ENCODE results near the gene TTC7B. TPM values are rescaled to one million over a fixed set of nuclear protein-coding genes. Genes with fewer than 3 reads are reported as not detected.

TTC7B gene
- total and polyA plus RNA-seq, 9 of the 15 experiments (the other 6 are each of a cell fraction or from before 2014, with no cell fraction given), result 2.2 to 77.2 (median 36.7) TPM

- TF ChIP-seq, protein P1, sequence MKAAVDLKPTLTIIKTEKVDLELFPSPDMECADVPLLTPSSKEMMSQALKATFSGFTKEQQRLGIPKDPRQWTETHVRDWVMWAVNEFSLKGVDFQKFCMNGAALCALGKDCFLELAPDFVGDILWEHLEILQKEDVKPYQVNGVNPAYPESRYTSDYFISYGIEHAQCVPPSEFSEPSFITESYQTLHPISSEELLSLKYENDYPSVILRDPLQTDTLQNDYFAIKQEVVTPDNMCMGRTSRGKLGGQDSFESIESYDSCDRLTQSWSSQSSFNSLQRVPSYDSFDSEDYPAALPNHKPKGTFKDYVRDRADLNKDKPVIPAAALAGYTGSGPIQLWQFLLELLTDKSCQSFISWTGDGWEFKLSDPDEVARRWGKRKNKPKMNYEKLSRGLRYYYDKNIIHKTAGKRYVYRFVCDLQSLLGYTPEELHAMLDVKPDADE (conservative IDR thresholded peaks at IDR 0.05; ENCODE audit: control insufficient read depth, low read depth, low read length), result no peak
- TF ChIP-seq XRCC3 (IDR thresholded peaks at IDR 0.05) (no peak), MTF1 (CRISPR knock-in tag; IDR thresholded peaks at IDR 0.05; ENCODE audit: borderline replicate concordance) (no peak), TAF1 (IDR thresholded peaks at IDR 0.05; ENCODE audit: control insufficient read depth, extremely low read depth, insufficient read depth, low read length, severe bottlenecking) (no peak), HNRNPH1 (optimal IDR thresholded peaks at IDR 0.05; ENCODE audit: low read depth, low read length) (no peak)
Observed at GRCh38 chr14:90576581-90576980, 239.6 kb downstream of the TTC7B start (continued).

- H3K9me3 ChIP-seq (replicated peaks; ENCODE audit: control insufficient read depth, insufficient read depth, low read depth, low read length), result no peaks in the 10 kb centered on the region
- POLR2A ChIA-PET, result interaction anchor here (1.4 kb wide), 1 partner anchor 10 kb away, joined by 3 read pairs; no protein-coding TSS in a partner anchor
- H3K27me3 ChIP-seq (ENCODE audit: control insufficient read depth in 2 of 2, insufficient read depth in 2 of 2, low read length in 2 of 2), result no peaks in the 10 kb centered on the region
- in situ Hi-C loops (cut with MboI) (no loop called here), intact Hi-C loops (cut with micrococcal nuclease) (no loop called here)
- CTCF ChIA-PET (ENCODE audit: low intra/inter-chr PET ratio), result no interaction called here
- H3K9me1 ChIP-seq (ENCODE audit: control insufficient read depth, insufficient read depth, low read length), result no peaks in the 10 kb centered on the region
- H3K36me3 ChIP-seq (ENCODE audit: control insufficient read depth, insufficient read depth, low read length), result peaks cover 25% of the 10 kb centered on the region; the same call in 2 of the 3 replicates
- peaks cover 22 to 55% of the 10 kb centered on the region in 2 experiments; a peak in 4 of 5 replicates for H3K4me1 ChIP-seq (replicated peaks in 1 of 2; ENCODE audit: control insufficient read depth in 2 of 2, insufficient read depth in 2 of 2, low read length in 2 of 2)
- H2AFZ ChIP-seq (ENCODE audit: low read depth, low read length), result no peak overlapping the region
- H3K27ac ChIP-seq (ENCODE audit: extremely low read depth, low read depth, low read length), result no peak overlapping the region
- ATAC-seq (no peak), DNase-seq (ENCODE audit: extremely low read depth in 1 of 4, low spot score in 3 of 4) (no peak), FAIRE-seq (no peak)
- no TSS peak for BruUV-seq (replicated peaks)
- WGBS (ENCODE audit: insufficient coverage, low coverage, missing lambda C conversion rate), result 84% methylated on average over 5 of the region's 7 CpGs
- no peak overlapping the region for H3K4me3 ChIP-seq
- no peak overlapping the region for H3K9ac ChIP-seq (ENCODE audit: insufficient read depth in 1 of 2, low read depth in 2 of 2, low read length in 2 of 2)
- H3K79me2 ChIP-seq (ENCODE audit: control insufficient read depth, insufficient read depth, low read length), result no peaks in the 10 kb centered on the region
- H3K4me2 ChIP-seq (ENCODE audit: insufficient read depth, low read length), result no peak overlapping the region
- peaks cover 11% of the 10 kb centered on the region; the same call in 1 of the 2 replicates for H4K20me1 ChIP-seq (replicated peaks; ENCODE audit: control insufficient read depth, insufficient read depth, low read length)
- TF ChIP-seq SNIP1 (IDR thresholded peaks at IDR 0.05; ENCODE audit: low read depth) (no peak), ELF2 (CRISPR knock-in tag; IDR thresholded peaks at IDR 0.05) (no peak), RBM15 (IDR thresholded peaks at IDR 0.05; ENCODE audit: insufficient read depth, low read length) (no peak), ZNF134 (CRISPR knock-in tag; conservative IDR thresholded peaks at IDR 0.05) (no peak)
- TF ChIP-seq, protein P2, sequence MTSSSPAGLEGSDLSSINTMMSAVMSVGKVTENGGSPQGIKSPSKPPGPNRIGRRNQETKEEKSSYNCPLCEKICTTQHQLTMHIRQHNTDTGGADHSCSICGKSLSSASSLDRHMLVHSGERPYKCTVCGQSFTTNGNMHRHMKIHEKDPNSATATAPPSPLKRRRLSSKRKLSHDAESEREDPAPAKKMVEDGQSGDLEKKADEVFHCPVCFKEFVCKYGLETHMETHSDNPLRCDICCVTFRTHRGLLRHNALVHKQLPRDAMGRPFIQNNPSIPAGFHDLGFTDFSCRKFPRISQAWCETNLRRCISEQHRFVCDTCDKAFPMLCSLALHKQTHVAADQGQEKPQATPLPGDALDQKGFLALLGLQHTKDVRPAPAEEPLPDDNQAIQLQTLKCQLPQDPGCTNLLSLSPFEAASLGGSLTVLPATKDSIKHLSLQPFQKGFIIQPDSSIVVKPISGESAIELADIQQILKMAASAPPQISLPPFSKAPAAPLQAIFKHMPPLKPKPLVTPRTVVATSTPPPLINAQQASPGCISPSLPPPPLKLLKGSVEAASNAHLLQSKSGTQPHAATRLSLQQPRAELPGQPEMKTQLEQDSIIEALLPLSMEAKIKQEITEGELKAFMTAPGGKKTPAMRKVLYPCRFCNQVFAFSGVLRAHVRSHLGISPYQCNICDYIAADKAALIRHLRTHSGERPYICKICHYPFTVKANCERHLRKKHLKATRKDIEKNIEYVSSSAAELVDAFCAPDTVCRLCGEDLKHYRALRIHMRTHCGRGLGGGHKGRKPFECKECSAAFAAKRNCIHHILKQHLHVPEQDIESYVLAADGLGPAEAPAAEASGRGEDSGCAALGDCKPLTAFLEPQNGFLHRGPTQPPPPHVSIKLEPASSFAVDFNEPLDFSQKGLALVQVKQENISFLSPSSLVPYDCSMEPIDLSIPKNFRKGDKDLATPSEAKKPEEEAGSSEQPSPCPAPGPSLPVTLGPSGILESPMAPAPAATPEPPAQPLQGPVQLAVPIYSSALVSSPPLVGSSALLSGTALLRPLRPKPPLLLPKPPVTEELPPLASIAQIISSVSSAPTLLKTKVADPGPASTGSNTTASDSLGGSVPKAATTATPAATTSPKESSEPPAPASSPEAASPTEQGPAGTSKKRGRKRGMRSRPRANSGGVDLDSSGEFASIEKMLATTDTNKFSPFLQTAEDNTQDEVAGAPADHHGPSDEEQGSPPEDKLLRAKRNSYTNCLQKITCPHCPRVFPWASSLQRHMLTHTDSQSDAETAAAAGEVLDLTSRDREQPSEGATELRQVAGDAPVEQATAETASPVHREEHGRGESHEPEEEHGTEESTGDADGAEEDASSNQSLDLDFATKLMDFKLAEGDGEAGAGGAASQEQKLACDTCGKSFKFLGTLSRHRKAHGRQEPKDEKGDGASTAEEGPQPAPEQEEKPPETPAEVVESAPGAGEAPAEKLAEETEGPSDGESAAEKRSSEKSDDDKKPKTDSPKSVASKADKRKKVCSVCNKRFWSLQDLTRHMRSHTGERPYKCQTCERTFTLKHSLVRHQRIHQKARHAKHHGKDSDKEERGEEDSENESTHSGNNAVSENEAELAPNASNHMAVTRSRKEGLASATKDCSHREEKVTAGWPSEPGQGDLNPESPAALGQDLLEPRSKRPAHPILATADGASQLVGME (CRISPR knock-in tag; IDR thresholded peaks at IDR 0.05), result no peak
- TF ChIP-seq, protein P3, sequence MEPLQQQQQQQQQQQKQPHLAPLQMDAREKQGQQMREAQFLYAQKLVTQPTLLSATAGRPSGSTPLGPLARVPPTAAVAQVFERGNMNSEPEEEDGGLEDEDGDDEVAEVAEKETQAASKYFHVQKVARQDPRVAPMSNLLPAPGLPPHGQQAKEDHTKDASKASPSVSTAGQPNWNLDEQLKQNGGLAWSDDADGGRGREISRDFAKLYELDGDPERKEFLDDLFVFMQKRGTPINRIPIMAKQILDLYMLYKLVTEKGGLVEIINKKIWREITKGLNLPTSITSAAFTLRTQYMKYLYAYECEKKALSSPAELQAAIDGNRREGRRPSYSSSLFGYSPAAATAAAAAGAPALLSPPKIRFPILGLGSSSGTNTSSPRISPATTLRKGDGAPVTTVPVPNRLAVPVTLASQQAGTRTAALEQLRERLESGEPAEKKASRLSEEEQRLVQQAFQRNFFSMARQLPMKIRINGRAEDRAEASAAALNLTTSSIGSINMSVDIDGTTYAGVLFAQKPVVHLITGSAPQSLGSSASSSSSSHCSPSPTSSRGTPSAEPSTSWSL (CRISPR knock-in tag; IDR thresholded peaks at IDR 0.05; ENCODE audit: borderline replicate concordance), result no peak
- TF ChIP-seq, protein P4, sequence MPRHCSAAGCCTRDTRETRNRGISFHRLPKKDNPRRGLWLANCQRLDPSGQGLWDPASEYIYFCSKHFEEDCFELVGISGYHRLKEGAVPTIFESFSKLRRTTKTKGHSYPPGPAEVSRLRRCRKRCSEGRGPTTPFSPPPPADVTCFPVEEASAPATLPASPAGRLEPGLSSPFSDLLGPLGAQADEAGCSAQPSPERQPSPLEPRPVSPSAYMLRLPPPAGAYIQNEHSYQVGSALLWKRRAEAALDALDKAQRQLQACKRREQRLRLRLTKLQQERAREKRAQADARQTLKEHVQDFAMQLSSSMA (CRISPR knock-in tag; IDR thresholded peaks at IDR 0.05), result no peak
Observed at GRCh38 chr14:90575781-90576180, 240.4 kb downstream of the TTC7B start.

All from K562 (cell line).